Measurements from ENCODE around the gene ITGB4. TPM values are rescaled to one million over a fixed set of nuclear protein-coding genes. Genes with fewer than 3 reads are reported as not detected.

ITGB4 gene
- total RNA-seq, 2 experiments from 2014 or later: 0.81 to 1.3 TPM

DNA sequence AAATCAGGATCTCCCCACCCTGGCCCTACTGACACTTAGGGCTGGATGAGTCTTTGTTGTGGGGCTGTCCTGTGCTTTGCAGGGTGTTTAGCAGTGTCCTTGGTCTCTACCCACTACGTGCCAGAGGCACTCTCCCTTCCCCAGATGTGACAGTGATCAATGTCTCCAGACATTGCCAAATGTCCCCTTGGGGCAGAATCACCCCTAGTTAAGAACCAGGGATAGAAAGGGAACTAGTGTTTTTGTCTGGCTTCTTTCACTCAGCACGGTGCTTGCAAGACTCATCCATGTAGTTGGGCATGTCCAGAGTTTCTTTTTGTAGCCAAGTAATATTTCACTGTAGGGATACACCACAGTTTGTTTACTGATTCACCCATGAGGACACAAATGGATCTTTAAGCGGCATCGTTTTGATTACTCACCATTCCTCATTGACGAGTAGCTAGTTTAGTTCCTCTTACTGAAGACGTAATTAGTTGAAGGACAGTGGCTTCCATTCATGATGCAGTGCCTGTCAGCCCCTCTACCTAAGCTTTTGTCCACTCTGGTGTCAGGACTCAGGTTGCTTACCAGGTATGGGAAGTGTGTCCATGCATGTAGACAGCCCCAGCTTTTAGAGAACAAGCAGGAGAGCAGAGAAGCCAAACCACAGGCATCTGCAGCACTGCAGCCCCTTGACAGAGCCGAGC, 26.0 kb upstream of the ITGB4 start:
- H3K4me3 ChIP-seq (ENCODE audit: low read length): no peak overlapping the region
- ATAC-seq (ENCODE audit: poor library complexity) (no peak), DNase-seq (no peak)
- Mint-ChIP-seq H3K27me3 (no peaks in the 10 kb centered on the region), H3K4me1 (ENCODE audit: low read depth) (peaks cover 18% of the 10 kb centered on the region), H3K4me3 (no peak overlapping the region), H3K36me3 (ENCODE audit: low read depth) (peaks cover 84% of the 10 kb centered on the region), H3K9me3 (no peaks in the 10 kb centered on the region), H3K27ac (no peak overlapping the region)
- H3K36me3 ChIP-seq (ENCODE audit: insufficient read depth, low read length): peaks cover 83% of the 10 kb centered on the region
- H3K27ac ChIP-seq (ENCODE audit: low read depth in 1 of 2, low read length in 2 of 2): no peak overlapping the region
- no peaks in the 10 kb centered on the region for H3K27me3 ChIP-seq (ENCODE audit: control insufficient read depth in 1 of 2, insufficient read depth in 2 of 2, low read length in 2 of 2)
- no peaks in the 10 kb centered on the region for H3K9me3 ChIP-seq (ENCODE audit: control insufficient read depth in 1 of 2, insufficient read depth in 1 of 2, low read length in 2 of 2)
- TF ChIP-seq, protein P1, sequence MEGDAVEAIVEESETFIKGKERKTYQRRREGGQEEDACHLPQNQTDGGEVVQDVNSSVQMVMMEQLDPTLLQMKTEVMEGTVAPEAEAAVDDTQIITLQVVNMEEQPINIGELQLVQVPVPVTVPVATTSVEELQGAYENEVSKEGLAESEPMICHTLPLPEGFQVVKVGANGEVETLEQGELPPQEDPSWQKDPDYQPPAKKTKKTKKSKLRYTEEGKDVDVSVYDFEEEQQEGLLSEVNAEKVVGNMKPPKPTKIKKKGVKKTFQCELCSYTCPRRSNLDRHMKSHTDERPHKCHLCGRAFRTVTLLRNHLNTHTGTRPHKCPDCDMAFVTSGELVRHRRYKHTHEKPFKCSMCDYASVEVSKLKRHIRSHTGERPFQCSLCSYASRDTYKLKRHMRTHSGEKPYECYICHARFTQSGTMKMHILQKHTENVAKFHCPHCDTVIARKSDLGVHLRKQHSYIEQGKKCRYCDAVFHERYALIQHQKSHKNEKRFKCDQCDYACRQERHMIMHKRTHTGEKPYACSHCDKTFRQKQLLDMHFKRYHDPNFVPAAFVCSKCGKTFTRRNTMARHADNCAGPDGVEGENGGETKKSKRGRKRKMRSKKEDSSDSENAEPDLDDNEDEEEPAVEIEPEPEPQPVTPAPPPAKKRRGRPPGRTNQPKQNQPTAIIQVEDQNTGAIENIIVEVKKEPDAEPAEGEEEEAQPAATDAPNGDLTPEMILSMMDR (IDR thresholded peaks at IDR 0.05): no peak
- POLR2A ChIA-PET: no interaction called here
- CTCF ChIA-PET: interaction anchor here (2.1 kb wide), 1 partner anchor 53 kb away, joined by 5 read pairs; no protein-coding TSS in a partner anchor
- peaks cover 13% of the 10 kb centered on the region for H3K4me1 ChIP-seq (ENCODE audit: insufficient read depth, low read length)
- intact Hi-C loops (cut with DNase I, micrococcal nuclease): no loop called here

DNA sequence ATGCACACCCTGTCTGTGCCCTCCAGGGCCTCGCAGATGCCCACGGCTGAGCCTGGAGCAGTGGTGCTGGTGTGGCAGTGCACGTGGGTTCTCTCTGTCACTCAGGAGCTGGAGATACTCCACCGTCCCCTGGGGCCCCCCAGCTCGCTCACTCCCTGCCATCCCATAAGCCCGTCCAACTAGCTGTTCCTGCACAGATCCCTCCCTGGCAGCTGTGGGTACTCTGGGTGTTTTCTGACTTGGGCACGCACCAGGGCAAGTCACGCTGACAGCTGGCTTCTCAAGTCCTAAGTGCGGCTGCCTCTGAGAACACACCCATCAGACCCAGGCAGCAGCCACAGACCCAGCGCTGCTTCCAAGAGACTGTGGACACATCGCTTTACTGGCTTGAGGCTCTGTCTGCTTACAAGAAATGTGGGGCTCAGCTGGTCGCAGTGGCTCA, 25.4 kb upstream of the ITGB4 start:
- POLR2A ChIA-PET: no interaction called here
- CTCF ChIA-PET: interaction anchor here (2.1 kb wide), 1 partner anchor 52 kb away, joined by 5 read pairs; no protein-coding TSS in a partner anchor

DNA sequence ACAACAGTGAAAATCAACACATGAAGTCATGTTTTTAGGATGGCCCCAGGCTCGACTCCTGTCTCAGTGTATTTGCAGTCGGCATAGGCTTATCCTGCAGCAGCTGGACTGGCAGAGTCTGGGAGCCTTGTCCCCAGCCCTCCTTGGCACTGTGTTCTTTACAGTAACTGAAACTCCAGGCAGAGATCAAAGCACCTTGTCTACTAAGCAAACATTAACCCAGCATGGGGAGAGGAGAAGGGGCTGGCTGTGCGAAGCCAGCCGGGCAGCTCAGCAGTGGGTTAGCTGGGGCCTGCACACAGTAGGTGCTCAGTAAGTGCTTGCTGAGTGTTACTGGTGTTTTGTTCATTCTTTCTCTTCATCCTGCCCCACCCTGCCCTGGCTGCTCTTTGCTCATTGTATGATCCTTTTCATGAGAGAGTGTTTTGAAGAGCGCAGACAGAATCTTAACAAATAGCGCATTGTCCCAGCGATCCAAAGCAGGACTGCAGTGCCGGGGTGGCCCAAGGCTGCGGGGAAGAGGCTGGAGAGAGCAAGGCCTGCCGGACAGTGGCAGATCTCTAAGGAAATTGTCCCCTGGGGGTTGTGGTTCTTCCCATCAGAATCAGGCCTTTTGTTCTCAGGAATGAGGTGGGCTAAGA, 23.5 kb upstream of the ITGB4 start:
- no peak for ATAC-seq (ENCODE audit: poor library complexity)
- DNase-seq: no peak
- ChIA-PET POLR2A (no interaction called here), CTCF (no interaction called here)
- no peaks in the 10 kb centered on the region for H3K27me3 ChIP-seq (ENCODE audit: control insufficient read depth in 1 of 2, insufficient read depth in 2 of 2, low read length in 2 of 2)
- H3K4me1 ChIP-seq (ENCODE audit: insufficient read depth, low read length): no peaks in the 10 kb centered on the region
- no peaks in the 10 kb centered on the region for H3K4me1 Mint-ChIP-seq (ENCODE audit: low read depth)
- H3K36me3 Mint-ChIP-seq (ENCODE audit: low read depth): peaks cover 84% of the 10 kb centered on the region
- H3K27ac Mint-ChIP-seq: no peak overlapping the region
- TF ChIP-seq, protein P1 (IDR thresholded peaks at IDR 0.05): no peak
- no peak overlapping the region for H3K4me3 Mint-ChIP-seq
- no peak overlapping the region for H3K27ac ChIP-seq (ENCODE audit: low read depth in 1 of 2, low read length in 2 of 2)
- no peaks in the 10 kb centered on the region for H3K9me3 ChIP-seq (ENCODE audit: control insufficient read depth in 1 of 2, insufficient read depth in 1 of 2, low read length in 2 of 2)
- no peaks in the 10 kb centered on the region for H3K9me3 Mint-ChIP-seq
- H3K36me3 ChIP-seq (ENCODE audit: insufficient read depth, low read length): peaks cover 94% of the 10 kb centered on the region
- intact Hi-C loops (cut with DNase I, micrococcal nuclease): no loop called here
- no peak overlapping the region for H3K4me3 ChIP-seq (ENCODE audit: low read length)
- no peaks in the 10 kb centered on the region for H3K27me3 Mint-ChIP-seq

More for the DNA sequence above, 25.4 kb upstream of the ITGB4 start:
- Histone ChIP-seq H3K27ac (ENCODE audit: low read depth in 1 of 2, low read length in 2 of 2) (no peak overlapping the region), H3K36me3 (ENCODE audit: insufficient read depth, low read length) (peaks cover 89% of the 10 kb centered on the region), H3K27me3 (ENCODE audit: control insufficient read depth in 1 of 2, insufficient read depth in 2 of 2, low read length in 2 of 2) (no peaks in the 10 kb centered on the region), H3K9me3 (ENCODE audit: control insufficient read depth in 1 of 2, insufficient read depth in 1 of 2, low read length in 2 of 2) (no peaks in the 10 kb centered on the region), H3K4me1 (ENCODE audit: insufficient read depth, low read length) (peaks cover 7% of the 10 kb centered on the region), H3K4me3 (ENCODE audit: low read length) (no peak overlapping the region)
- no peak for DNase-seq
- Mint-ChIP-seq H3K4me1 (ENCODE audit: low read depth) (peaks cover 12% of the 10 kb centered on the region), H3K27ac (no peak overlapping the region), H3K27me3 (no peaks in the 10 kb centered on the region), H3K4me3 (no peak overlapping the region), H3K36me3 (ENCODE audit: low read depth) (peaks cover 84% of the 10 kb centered on the region), H3K9me3 (no peaks in the 10 kb centered on the region)
- TF ChIP-seq, protein P1 (IDR thresholded peaks at IDR 0.05): no peak
- intact Hi-C loops (cut with DNase I, micrococcal nuclease): no loop called here
- no peak for ATAC-seq (ENCODE audit: poor library complexity)

Measured in CD4-positive, alpha-beta T cell (primary cell).